T47D (cell line): ENCODE data around the gene MCU.
A peak's percentile ranks its signal among the peaks of the same experiment; 100 is the strongest.
"Not testable (repeated sequence)": the region's sequence is repeated elsewhere in the genome, so short reads cannot be mapped to it uniquely, and the experiment has no call there.

Source experiments
- DNase-seq, 2 experiments: peaks; one replicate each; pipeline versions ENCODE4 v3.0.0 to v3.0.0-alpha.2; 2011 to 2012; ENCODE audit warnings: low read depth in 1 of 2, low spot score in 1 of 2
- JUND ChIP-seq: IDR thresholded peaks from 2 replicates; pipeline ENCODE4 v1.6.1; 2012; ENCODE audit warnings: low read depth
- in situ Hi-C: cut with HindIII; loops from 2 replicates; pipeline ENCODE4 v1.10.0; 2016; ENCODE audit warnings: low sequenced_read_pairs, low pct_unique_long_range_greater_than_20kb

The MCU gene

GRCh38 chr10:72742797-72743196, 50.9 kb downstream of the MCU start:
- in situ Hi-C loops, result no loop called here
- DNase-seq, result no peak
- no peak for TF ChIP-seq JUND

GRCh38 chr10:72744566-72744965, 52.6 kb downstream of the MCU start:
- in situ Hi-C loops, result no loop called here

GRCh38 chr10:72746426-72747363, 54.8 kb downstream of the MCU start:
- DNase-seq, result peak in 1 of 2 experiments; percentile 5
- in situ Hi-C loops, result no loop called here
- no peak for TF ChIP-seq JUND

More at GRCh38 chr10:72744566-72744965, 52.6 kb downstream of the MCU start:
- no peak for DNase-seq
- no peak for TF ChIP-seq JUND

- no peak for DNase-seq
- in situ Hi-C loops, result no loop called here
- TF ChIP-seq JUND, result no peak
These were observed 55.6 kb downstream of the MCU start for GRCh38 chr10:72747521-72747920.

GRCh38 chr10:72753760-72754231, 61.9 kb downstream of the MCU start:
- TF ChIP-seq JUND, result no peak
- no peak for DNase-seq
- in situ Hi-C loops, result no loop called here

- no peak for TF ChIP-seq JUND
- in situ Hi-C loops, result no loop called here
- no peak for DNase-seq
These were observed 62.5 kb downstream of the MCU start for GRCh38 chr10:72754275-72755032.

GRCh38 chr10:72756674-72757385, 64.9 kb downstream of the MCU start:
- no peak for TF ChIP-seq JUND
- in situ Hi-C loops, result no loop called here
- DNase-seq, result no peak

GRCh38 chr10:72757732-72758131, 65.8 kb downstream of the MCU start:
- in situ Hi-C loops, result no loop called here
- DNase-seq, result no peak
- TF ChIP-seq JUND, result no peak

- DNase-seq, in situ Hi-C loops: not testable (repeated sequence)
These were observed 67.0 kb downstream of the MCU start for GRCh38 chr10:72758930-72759329.

GRCh38 chr10:72759584-72759983, 67.6 kb downstream of the MCU start:
- TF ChIP-seq JUND, result no peak
- DNase-seq, result no peak
- in situ Hi-C loops, result no loop called here

GRCh38 chr10:72761498-72761897, 69.6 kb downstream of the MCU start:
- no peak for TF ChIP-seq JUND
- in situ Hi-C loops, result no loop called here
- no peak for DNase-seq

GRCh38 chr10:72762042-72762441, 70.1 kb downstream of the MCU start:
- in situ Hi-C loops, result no loop called here
- no peak for TF ChIP-seq JUND

More at GRCh38 chr10:72762042-72762441, 70.1 kb downstream of the MCU start:
- no peak for DNase-seq
